Activated T-helper 1 cell treated with Interleukin-2 at 50 U/mL for 16 hours (primary cell): ENCODE results near the gene NKX6-2.

Experiments used
- DNase-seq: peaks from one replicate; pipeline ENCODE4 v3.0.0-alpha.2; 2020; ENCODE audit warnings: low read depth

Gene NKX6-2

DNA sequence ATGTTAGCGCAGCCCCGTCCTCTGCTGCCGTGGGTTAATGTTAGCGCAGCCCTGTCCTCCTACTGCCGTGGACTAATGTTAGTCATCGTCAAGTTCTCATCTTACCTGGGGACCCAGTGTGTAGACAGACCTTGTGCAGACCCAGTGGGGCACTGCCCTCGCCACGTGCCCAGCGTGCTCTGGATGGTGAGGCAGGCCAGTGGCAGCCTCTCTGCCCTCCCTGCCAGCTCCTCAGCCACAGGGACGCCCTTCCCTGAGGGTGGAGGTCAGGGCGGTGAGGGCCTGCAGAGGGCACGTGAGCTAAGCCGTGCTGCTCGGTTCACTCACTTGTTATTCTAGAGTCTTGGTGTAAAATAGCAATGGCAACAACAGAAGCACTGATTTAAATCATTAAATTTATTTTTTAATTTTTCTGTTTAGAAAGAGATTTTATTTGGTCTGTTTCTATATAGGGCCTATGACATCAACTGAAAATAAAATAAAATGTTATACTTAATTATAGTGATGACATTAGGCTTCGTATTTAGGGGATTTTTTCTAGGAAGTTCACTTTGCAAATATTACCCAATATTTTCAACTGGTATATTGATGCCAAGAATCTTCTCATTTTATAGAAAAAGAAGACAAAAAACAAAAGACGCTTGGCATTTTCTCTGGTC lies 48.4 kb downstream of the NKX6-2 start:
- no peak for DNase-seq

DNA sequence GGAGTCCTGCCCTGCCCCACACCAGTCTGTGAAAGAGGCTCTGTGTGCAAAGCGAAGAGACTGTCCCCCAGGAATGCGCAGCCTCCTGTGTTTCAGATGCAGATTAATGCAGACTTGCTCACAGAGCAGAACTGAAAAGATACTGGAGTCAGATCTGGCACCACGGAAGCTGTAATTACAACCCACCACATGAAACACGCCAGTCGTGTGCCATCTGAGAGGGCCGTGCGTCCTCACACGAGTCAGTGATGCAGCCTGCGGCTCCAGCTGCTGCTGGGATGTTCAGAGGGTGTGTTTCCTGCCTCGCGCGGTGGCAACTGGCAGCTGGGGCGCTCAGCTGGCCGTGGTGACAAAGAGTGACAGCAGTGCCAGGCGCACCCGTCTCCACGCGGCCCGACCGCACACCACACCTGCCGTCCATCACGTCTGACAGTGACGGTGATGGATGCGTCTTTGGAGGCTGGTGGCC lies 50.0 kb downstream of the NKX6-2 start:
- no peak for DNase-seq

DNA sequence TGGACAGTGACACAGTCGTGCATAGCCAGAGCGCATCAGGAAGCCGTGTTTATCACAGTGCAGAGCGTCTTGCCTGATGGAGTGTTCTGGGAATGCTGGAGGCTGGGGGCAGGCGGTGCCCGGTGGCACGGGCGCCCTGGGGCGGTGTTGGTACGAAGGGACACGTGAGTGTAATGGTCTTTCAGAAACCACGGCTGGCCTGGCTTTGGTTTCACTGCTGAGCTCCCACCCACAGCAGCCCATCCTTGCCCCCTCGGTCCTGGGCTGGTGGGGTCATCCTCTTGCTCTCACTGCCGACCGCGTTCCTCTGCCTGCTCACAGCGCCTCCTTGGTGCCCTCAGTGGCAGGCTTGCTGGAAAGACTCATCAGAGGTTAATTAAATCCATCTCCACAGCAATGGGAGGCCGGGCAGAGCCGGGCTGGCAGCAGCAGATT lies 50.6 kb downstream of the NKX6-2 start:
- DNase-seq = no peak

DNA sequence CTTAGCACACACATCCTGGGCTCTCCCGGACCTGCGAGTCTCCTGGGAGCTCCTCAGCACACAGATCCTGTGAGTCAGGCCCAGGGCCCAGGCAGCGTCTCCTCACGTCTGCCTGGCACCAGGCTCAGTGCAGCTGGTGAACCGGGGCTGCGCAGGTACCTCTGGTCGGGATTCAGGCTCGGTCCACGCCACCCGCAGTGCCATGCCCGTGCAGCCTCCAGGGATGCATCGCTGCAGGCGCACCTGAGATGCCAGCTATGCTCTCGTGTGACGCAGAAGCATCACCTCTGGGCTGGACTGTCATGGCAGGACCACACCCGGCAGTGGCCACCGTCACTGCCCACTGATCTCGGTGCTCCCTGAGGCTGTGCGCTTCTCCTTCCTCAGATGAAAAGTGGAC lies 52.0 kb downstream of the NKX6-2 start:
- no peak for DNase-seq
